Caco-2 (cell line): ENCODE results near the gene TMEM234. TPM values are rescaled to one million over a fixed set of nuclear protein-coding genes. Genes with fewer than 3 reads are reported as not detected.

Experiments used
- BruUV-seq: library from RNA; stranded (reverse); fragments of 400-500 nt; replicated peaks from 2 replicates; lab custom pipeline; 2021; lab: Mats Ljungman, UMichigan
- CTCF ChIA-PET: fragments of 300-600 bp; sonication (Branson Sonifier 250); formaldehyde crosslinking; loops from one replicate; lab custom pipeline; 2022; ENCODE audit warnings: antibody characterized with exemption; lab: Charles Lee
- POLR2A ChIA-PET: fragments of 300-600 bp; sonication (Branson Sonifier 250); formaldehyde crosslinking; loops from one replicate; lab custom pipeline; 2022; ENCODE audit warnings: antibody characterized with exemption; lab: Charles Lee
- DNase-seq, 2 experiments: peaks; one replicate each; pipeline versions ENCODE4 v3.0.0 to v3.0.0-alpha.2; 2020 to 2022
- H3K27me3 ChIP-seq: replicated peaks from 2 replicates; pipeline ENCODE4 v1.6.0; 2011; ENCODE audit warnings: low read length; ENCODE audit not compliant: control insufficient read depth, insufficient read depth
- H3K36me3 ChIP-seq: 2 replicates; pipeline ENCODE4 v1.5.1; 2011; ENCODE audit warnings: low read length; ENCODE audit not compliant: control insufficient read depth, insufficient read depth
- H3K4me1 ChIP-seq: fragments of 250-450 bp; sonication (Bioruptor Pico); 2 replicates; pipeline ENCODE4 v1.5.1; 2020; ENCODE audit warnings: mild to moderate bottlenecking
- H3K4me3 ChIP-seq: 2 replicates; pipeline ENCODE4 v1.5.1; 2011; ENCODE audit warnings: low read depth, mild to moderate bottlenecking, control low read depth, low read length
- H3K9me3 ChIP-seq: fragments of 250-450 bp; sonication (Bioruptor Pico); 2 replicates; pipeline ENCODE4 v1.5.1; 2020; ENCODE audit warnings: mild to moderate bottlenecking, moderate library complexity
- H3K27ac Mint-ChIP-seq: one replicate; pipeline ENCODE4 v1.8.0; 2022; ENCODE audit warnings: mixed read lengths; ENCODE audit not compliant: unreplicated experiment
- H3K27me3 Mint-ChIP-seq: one replicate; pipeline ENCODE4 v1.8.0; 2022; ENCODE audit warnings: mixed read lengths; ENCODE audit not compliant: insufficient read depth, unreplicated experiment
- H3K36me3 Mint-ChIP-seq: one replicate; pipeline ENCODE4 v1.8.0; 2022; ENCODE audit warnings: mild to moderate bottlenecking, mixed read lengths; ENCODE audit not compliant: insufficient read depth, unreplicated experiment
- H3K4me1 Mint-ChIP-seq: one replicate; pipeline ENCODE4 v1.8.0; 2022; ENCODE audit warnings: low read depth, mixed read lengths; ENCODE audit not compliant: unreplicated experiment
- H3K4me3 Mint-ChIP-seq: one replicate; pipeline ENCODE4 v1.8.0; 2022; ENCODE audit warnings: mild to moderate bottlenecking, moderate library complexity, mixed read lengths; ENCODE audit not compliant: unreplicated experiment
- H3K9me3 Mint-ChIP-seq: one replicate; pipeline ENCODE4 v1.8.0; 2022; ENCODE audit warnings: mixed read lengths; ENCODE audit not compliant: unreplicated experiment
- intact Hi-C: fragments of 100-400 bp; cut with micrococcal nuclease; formaldehyde crosslinking; loops from one replicate; pipeline ENCODE4 v1.10.0; 2022; ENCODE audit not compliant: unreplicated experiment
- total RNA-seq: library from RNA; stranded (reverse); gene quantifications from 2 replicates; pipeline ENCODE4 v1.2.3, GENCODE V29; 2022
- TF ChIP-seq, protein P1 (sequence below), 2 experiments: fragments of 200-600 bp in 1 of 2; IDR thresholded peaks; 1 replicate in 1 of 2; 2 replicates in 1 of 2; pipeline versions ENCODE4 v1.5.1 to v1.8.0; 2011 to 2022; ENCODE audit warnings: antibody characterized with exemption in 1 of 2, control low read depth in 1 of 2, inconsistent platforms in 1 of 2, low read depth in 1 of 2, low read length in 1 of 2, mild to moderate bottlenecking in 1 of 2, moderate library complexity in 1 of 2; ENCODE audit not compliant: insufficient read depth in 1 of 2, severe bottlenecking in 1 of 2, unreplicated experiment in 1 of 2

Gene TMEM234
- total RNA-seq, 1 experiment from 2014 or later = 11.5 TPM

DNA sequence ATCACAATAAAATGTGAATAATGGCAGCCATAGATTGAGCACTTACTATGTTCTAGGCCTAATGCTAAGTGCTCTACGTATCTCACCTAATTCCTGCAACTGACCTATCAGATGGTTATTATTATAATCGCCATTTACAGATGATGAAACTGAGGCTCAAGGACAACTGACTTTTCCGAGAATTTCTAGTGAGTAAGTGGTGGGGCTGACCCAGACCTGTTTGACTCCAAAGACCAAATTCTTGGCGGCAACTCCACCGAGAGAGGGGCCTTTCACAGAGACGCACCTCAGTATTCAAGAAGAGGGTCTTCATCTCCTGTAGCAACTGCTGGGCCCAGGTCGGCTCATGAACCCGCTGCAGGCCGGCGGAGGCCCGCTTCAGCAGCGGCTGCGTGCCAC is 573 bp downstream of the TMEM234 start:
- Histone ChIP-seq H3K27me3 (no peaks in the 10 kb centered on the region), H3K4me1 (no peaks in the 10 kb centered on the region), H3K9me3 (no peaks in the 10 kb centered on the region), H3K36me3 (no peaks in the 10 kb centered on the region), H3K4me3 (peak overlapping the region; percentile 73)
- TF ChIP-seq, protein P1, sequence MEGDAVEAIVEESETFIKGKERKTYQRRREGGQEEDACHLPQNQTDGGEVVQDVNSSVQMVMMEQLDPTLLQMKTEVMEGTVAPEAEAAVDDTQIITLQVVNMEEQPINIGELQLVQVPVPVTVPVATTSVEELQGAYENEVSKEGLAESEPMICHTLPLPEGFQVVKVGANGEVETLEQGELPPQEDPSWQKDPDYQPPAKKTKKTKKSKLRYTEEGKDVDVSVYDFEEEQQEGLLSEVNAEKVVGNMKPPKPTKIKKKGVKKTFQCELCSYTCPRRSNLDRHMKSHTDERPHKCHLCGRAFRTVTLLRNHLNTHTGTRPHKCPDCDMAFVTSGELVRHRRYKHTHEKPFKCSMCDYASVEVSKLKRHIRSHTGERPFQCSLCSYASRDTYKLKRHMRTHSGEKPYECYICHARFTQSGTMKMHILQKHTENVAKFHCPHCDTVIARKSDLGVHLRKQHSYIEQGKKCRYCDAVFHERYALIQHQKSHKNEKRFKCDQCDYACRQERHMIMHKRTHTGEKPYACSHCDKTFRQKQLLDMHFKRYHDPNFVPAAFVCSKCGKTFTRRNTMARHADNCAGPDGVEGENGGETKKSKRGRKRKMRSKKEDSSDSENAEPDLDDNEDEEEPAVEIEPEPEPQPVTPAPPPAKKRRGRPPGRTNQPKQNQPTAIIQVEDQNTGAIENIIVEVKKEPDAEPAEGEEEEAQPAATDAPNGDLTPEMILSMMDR (IDR thresholded peaks at IDR 0.05; ENCODE audit: insufficient read depth in 1 of 2, low read depth in 1 of 2, low read length in 1 of 2, severe bottlenecking in 1 of 2, unreplicated experiment in 1 of 2) = no peak
- Mint-ChIP-seq H3K9me3 (no peaks in the 10 kb centered on the region), H3K4me3 (peak overlapping the region; percentile 89), H3K4me1 (no peaks in the 10 kb centered on the region), H3K27me3 (no peaks in the 10 kb centered on the region), H3K27ac (peak overlapping the region; percentile 95), H3K36me3 (peaks cover 13% of the 10 kb centered on the region)
- CTCF ChIA-PET = interaction anchor here (1.0 kb wide), 1 partner anchor 28 kb away, joined by 3 read pairs; no protein-coding TSS in a partner anchor
- DNase-seq = no peak
- POLR2A ChIA-PET = no interaction called here
- BruUV-seq = TSS peak; percentile 36
- intact Hi-C loops = no loop called here

DNA sequence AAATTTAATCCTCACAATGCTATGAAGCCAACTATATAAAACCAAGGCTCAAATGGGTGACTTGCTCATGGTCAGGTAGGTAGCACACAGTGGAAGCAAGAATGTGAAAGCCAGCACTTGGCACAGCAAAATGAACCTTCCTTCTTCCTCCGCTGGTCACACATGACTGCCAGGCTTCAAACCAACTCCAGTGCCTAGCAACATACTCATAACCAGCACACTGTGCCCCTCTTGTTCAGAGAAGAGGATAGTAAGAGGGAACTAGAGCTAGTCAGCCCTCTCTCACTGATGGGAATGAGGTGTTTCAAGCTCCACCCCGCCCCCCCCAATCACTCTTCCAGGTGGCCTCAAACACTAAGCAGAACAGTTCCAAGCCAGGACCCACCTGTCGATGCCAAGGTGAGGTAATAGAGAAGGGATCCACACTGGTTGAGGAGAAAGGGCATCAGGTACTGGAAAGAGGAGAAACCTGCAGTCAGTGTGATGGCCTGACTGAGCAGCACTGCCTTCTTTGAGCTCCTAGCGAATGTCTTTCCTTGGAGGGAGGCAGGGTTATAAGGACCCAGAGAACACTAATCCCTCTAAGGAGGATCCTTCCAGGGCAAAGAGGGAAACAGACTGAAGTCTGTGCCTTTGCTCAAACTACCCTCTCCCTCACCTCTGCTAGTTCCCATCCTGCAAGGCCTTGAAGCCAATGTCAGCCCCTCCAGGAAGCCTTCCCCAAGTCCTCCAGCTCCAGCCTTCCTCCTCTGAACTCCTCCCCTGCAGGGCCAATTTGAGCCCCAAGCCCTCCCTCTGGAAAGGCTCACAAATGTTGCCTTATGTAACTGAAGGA is 1.2 kb downstream of the TMEM234 start:
- Histone ChIP-seq H3K9me3 (no peaks in the 10 kb centered on the region), H3K4me1 (no peaks in the 10 kb centered on the region), H3K27me3 (no peaks in the 10 kb centered on the region), H3K36me3 (no peaks in the 10 kb centered on the region), H3K4me3 (peak overlapping the region; percentile 73)
- H3K36me3 Mint-ChIP-seq = peaks cover 7% of the 10 kb centered on the region
- intact Hi-C loops = no loop called here
- no peaks in the 10 kb centered on the region for H3K27me3 Mint-ChIP-seq
- H3K4me1 Mint-ChIP-seq = no peaks in the 10 kb centered on the region
- TF ChIP-seq, protein P1 (IDR thresholded peaks at IDR 0.05; ENCODE audit: insufficient read depth in 1 of 2, low read depth in 1 of 2, low read length in 1 of 2, severe bottlenecking in 1 of 2, unreplicated experiment in 1 of 2) = no peak
- H3K27ac Mint-ChIP-seq = peak overlapping the region; percentile 95
- no peaks in the 10 kb centered on the region for H3K9me3 Mint-ChIP-seq
- no TSS peak for BruUV-seq
- ChIA-PET CTCF (interaction anchor here (0.6 kb wide), 1 partner anchor 148 kb away, joined by 5 read pairs; the partner anchor contains the start of gene TMEM39B), POLR2A (no interaction called here)
- no peak for DNase-seq
- H3K4me3 Mint-ChIP-seq = peak overlapping the region; percentile 89

DNA sequence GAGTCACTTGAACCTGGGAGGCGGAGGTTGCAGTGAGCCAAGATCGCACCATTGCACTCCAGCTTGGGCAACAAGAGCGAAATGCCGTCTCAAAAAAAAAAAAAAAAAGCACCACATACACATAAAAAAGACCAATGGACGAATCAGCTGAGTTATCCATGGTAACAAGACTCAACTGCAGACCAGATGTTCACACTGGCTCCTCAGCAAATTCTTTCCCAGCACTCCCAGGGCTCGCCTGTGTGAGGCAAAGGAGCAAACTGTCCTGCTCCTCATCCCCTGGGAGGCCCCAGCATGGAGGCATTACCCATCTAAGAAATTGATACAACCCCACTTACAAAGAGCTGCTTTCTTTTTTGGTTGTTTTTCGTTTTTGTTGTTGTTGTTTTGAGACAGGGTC is 3.1 kb downstream of the TMEM234 start:
- BruUV-seq = no TSS peak
- Mint-ChIP-seq H3K27ac (no peak overlapping the region), H3K4me1 (no peaks in the 10 kb centered on the region), H3K36me3 (peaks cover under 1% of the 10 kb centered on the region), H3K4me3 (no peak overlapping the region), H3K9me3 (no peaks in the 10 kb centered on the region), H3K27me3 (no peaks in the 10 kb centered on the region)
- Histone ChIP-seq H3K27me3 (no peaks in the 10 kb centered on the region), H3K9me3 (no peaks in the 10 kb centered on the region), H3K4me1 (no peaks in the 10 kb centered on the region), H3K4me3 (no peak overlapping the region), H3K36me3 (no peaks in the 10 kb centered on the region)
- no peak for DNase-seq
- TF ChIP-seq, protein P1 (IDR thresholded peaks at IDR 0.05; ENCODE audit: insufficient read depth in 1 of 2, low read depth in 1 of 2, low read length in 1 of 2, severe bottlenecking in 1 of 2, unreplicated experiment in 1 of 2) = no peak
- ChIA-PET CTCF (no interaction called here), POLR2A (no interaction called here)
- intact Hi-C loops = loop anchor here (5.0 kb wide), 1 partner anchor 133 kb away; no protein-coding TSS in a partner anchor
